GM18858 (cell line): ENCODE results near the gene EMX1.

Experiments used
- ATAC-seq: cut with Tn5 transposase; IDR thresholded peaks from one replicate; pipeline ENCODE4 v1.9.1; 2021; ENCODE audit not compliant: unreplicated experiment

Gene EMX1

DNA sequence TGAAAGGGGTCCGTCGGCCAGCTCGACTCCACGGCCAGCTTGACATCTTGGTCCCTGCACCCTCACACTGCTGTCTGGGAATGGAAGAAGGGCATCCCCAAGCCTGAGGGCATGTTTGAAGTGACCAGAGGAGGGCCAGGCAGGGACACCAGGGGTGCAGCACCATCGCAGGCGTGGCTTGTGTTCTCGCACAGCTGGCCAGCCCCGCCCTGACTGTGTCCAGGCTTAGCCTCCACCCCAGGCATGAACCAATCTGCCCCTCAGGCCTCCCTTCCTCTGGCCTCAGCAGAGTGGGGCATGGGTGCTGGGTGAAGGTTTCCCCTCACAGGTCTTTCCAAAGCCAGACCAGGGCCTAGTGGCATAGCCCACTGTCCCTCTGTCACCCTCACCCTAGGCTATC is 25.0 kb downstream of the EMX1 start:
- no peak for ATAC-seq

DNA sequence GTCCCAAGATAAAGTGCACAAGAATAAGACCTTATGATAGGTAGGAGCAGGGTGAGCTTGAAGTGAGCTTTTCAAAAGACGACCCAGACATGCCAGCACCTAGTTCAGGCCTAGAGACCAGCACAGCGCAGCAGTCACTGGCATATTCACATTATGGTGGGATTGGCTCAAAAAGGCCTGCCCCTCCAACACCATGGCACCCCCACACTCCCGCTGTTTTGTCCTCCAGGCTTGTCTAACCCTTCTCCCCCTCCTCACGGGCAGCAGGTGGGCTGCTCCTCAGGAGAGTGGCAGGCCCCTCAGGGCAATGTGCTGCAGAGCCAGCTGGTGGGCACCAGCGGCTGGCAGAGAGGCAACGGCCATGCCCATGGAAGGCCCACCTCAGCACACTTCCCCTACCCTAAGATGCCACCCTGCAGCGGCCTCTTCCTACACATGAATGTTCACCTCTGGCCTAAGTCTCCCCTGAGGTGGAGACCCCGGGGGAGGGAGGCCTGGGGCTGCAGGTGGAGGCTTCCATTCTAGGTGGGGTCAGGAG is 25.6 kb downstream of the EMX1 start:
- ATAC-seq = no peak

GRCh38 chr2:72943540-72944395 is 26.4 kb downstream of the EMX1 start:
- ATAC-seq = no peak

DNA sequence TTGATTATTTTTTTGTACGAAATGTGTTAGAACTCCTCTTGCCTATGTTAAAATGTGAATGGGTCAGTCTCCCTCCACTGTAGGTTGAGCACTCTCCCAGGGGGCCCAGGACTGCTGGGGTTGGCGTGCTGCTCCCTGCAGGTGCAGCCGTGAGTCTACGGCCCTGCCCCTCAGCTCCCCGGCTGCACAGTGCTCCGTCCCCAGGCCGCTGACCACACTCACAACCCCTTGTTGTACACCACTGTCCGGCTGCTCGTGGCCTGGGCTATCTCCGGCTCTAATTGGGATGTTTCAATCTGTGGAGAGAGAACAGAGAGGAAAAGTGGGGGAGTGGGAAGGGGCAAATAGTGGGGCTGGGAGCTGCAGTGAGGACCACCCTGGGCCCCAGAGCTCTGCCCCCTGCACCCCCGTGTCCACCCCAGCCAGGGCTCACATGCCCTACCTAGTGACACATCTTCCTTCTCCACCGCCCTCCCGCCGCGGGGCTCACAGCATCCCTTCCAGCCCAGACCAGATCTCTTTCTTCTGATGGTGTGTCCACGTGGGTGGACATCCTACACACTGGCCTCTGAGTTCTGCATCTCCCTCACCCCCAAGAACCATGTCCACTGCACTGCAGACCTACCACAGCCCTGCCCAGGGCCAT is 27.6 kb downstream of the EMX1 start:
- ATAC-seq = no peak

DNA sequence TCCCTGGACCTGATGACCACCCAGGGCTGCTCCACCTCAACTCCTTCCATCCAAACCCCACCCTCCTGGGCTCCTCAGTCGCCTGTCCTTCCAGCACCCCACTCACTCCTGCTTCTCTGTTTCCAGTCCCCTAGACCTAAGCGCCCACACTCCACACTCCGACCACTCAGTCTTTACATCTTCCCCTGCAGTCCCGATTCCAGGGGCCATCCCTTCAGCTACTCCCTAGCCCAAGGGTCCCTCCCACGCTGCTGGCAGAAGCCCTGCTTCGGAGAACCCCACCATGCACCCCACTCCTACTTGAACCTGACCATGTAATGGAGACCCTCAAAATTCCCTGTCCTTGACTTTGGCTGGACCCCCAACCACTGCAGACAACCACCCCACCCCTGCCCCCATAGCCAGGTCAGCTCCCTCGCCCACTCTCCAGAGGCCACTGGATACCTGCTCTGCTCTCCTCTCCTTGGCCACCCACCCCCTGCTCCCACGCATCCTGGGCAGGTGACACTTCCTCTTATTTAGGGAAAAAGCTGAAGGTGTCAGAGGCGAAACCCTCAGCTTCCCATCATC is 28.2 kb downstream of the EMX1 start:
- no peak for ATAC-seq

DNA sequence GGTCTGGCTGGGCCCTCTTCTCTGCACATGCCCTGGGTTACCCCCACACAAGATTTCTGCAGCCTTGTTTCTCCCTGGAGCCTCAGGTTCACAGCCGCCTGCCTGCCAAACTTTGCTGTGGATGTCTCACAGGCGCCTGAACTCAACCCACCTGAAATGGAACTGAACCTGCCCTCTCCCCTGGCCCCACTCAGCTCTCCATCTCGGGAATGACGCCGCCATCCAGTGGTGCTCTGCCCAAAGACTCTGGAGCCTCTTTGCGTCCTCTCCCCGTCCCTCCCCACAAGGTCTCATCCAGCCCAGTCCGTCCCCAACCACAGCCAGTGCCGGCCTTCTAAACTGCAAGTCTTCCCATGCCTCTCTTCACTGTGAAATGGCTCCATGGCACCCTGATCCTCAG is 29.1 kb downstream of the EMX1 start:
- ATAC-seq = no peak

DNA sequence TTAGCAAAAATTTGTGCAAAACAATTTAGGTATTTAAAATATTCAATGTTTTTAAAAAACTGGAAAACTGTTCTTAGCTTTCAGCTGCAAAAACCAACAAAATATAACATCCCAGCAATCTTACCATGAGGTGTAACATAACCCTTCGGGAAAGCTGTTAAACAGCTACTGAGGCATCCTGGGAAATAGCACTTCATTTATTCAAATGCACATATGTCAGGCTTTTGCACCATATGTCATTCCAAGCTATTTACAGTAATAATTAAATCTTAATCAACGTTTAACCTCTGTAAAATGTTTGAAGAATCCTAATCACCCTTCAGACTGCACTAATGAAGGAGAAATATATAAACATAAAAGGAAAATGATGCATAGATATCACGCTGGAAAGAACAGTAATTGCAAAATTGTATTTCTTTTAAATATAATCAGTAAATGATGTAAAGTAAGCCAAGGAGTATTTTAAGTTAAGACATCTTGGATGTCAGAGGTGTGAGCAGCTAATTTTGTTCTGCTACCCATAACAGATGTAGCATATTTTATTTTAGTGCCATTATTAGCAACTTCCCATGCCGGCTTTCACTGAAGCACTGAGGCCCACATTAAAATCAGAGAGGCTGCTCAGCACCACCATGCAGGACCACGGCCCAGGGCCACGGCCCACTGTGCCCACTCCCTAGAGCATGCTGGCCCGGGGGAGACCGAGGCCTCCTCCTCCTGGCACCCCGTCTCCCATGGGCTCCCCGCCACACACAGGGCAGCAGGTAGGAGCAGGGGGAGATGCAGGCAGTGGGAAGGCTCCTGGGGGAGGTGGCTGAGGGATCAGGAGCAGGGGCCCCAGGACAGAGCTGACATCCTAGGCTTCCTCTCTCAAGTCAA is 30.9 kb downstream of the EMX1 start:
- no peak for ATAC-seq

- no peak for ATAC-seq
These were observed 31.7 kb downstream of the EMX1 start for GRCh38 chr2:72949045-72949444.

DNA sequence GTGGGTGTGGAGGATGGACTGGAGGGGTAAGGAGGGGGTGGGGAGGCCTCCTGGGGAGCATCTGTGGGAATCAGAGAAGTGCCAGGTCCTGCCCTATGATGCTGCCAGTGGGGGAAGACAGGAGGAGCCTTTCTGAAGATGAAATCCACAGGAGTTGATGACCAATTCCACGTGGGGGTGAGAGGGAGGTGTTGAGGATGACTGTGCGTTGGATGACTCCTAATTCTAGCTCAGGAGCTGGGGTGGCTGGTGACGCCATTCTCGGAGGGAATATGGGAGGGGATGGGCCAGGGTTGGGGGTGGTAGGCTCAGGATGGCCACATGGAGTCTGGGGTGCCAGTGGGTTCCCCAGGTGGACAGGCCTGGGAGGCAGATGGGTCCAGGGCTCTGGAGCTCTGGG is 32.3 kb downstream of the EMX1 start:
- no peak for ATAC-seq

DNA sequence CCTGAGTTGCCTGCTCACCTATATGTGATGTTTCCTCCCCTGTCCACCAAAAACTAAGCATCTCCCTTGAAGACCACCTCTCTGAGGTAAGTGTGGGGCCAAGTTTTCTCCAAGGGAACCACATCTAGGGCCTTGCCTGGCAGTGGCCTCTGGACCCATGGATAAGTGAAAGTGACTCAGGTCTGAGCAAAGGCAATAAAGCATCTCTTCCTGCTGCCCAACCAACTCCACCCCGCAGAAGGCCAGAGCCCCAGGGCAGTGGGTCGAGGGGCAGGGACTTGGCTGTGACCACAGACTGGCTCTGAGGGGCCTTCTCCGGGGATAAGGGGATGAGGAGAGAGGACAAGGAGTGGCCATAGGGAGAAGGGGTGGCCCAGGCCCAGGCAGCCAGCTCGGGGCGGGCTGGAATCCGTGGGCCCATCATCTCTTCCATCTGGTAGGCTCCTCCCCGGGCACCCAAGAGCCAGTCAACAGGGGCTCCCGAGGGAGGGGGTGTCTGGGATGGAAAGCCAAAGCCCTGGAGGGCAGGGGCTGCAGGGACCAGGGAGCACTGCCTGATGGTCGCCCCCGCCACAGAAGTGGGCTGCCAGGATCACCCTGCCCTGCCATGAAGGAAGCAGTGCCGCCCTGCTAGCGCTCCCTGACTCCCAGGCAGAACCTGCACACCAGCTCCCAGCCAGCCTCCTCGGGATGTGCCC is 33.4 kb downstream of the EMX1 start:
- no peak for ATAC-seq

GRCh38 chr2:72951303-72952095 is 34.2 kb downstream of the EMX1 start:
- ATAC-seq = no peak

DNA sequence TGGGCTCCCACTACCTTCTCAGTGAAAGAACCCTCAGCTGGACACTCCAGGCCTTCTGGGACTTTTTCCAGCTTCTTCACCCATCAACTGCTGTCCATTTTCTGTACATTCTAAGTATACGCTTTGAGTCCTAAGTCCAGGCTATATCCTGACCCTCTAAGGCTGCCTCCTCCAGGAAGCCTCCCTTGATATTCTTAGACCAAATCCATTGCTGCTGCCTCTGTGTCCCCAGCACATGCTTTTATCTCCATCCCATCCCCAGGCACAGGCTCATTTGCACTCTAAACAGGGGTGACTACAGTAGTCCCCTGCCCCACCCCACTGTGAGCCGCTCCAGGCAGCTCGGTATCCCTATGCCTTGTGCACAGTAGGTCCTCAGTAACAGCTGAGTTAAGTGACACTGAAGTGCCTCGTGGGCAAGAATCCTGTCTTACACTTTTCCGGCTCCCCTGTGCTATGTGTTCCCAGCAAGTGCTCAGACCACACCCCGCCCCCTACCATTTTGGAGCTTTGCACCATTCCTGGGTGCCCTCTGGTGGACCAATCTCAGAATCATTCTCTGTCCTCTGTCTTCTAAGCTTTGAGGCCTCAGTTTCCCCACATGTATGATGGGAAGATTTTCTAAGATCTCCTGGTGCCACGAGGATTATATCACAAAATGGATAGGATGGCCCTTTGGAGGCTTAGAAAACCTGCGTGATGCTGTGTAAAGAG is 34.9 kb downstream of the EMX1 start:
- ATAC-seq = no peak

GRCh38 chr2:72952961-72953360 is 35.6 kb downstream of the EMX1 start:
- no peak for ATAC-seq

GRCh38 chr2:72953528-72953927 is 36.2 kb downstream of the EMX1 start:
- ATAC-seq = no peak

DNA sequence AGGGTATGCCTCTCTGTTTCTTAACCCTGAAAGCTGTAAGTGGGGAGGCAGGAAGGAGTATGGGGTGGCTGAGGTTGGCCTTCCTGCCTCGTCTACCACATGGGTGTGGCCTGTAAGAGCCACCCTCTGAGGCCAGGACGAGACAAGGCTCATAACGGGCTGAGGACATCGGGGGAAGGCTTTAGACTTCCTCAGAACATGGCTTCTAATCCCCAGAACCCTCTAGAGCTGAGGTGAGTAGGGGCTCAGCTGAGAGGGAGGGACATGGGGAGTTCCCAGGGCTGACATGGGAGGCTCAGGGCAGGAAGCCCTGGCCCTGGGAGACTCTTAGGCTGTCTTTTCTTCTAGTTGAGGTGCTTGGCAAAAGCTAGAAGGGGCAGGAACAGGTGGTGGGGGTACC is 36.7 kb downstream of the EMX1 start:
- no peak for ATAC-seq

DNA sequence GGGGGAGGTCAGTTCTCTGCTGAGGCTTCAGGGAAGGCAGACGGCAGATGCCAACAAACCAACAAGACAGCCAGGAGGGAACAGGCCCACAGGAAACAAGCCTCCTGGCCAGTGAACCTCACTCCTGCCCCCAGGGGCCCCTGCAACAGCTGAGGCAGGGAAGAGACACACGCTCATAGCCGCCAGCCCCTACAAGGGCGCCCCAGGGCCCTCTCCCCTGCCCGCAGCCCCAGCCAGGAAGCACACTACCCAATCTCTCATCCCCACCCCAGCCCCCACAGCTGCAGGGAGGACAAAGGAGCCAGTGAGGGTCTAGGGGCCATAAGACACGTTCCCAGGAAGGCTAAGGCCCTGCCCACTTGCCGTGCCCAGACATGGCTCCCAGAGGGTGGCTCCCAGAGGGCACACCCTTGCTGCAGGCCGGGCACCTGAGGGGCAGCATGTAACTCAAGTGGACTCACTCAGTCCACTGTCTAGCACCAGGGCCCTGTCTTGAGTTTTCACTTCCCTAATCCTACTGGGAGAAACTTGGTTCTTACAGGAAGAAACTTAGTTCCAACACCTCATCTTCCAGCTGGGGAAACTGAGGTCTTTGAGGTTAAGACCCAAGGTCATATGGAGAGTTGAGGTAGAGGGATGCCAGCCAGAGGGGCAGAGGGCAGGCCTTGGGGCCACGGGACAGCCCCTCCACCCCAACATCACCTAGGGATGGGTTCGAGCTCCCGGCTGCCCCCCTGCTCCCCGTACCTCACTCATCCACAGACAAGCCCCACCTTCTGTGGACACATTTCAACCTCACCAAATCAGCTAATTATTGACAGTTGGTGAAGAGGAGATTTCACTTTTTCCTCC is 37.3 kb downstream of the EMX1 start:
- ATAC-seq = no peak

- ATAC-seq = no peak
These were observed 38.1 kb downstream of the EMX1 start for GRCh38 chr2:72955228-72956049.
